A673 (cell line): ENCODE measurements around the gene CLNK. TPM values are rescaled to one million over a fixed set of nuclear protein-coding genes. Genes with fewer than 3 reads are reported as not detected.
"Not testable (repeated sequence)": the region's sequence is repeated elsewhere in the genome, so short reads cannot be mapped to it uniquely, and the experiment has no call there.

Source experiments
- BruUV-seq: library from RNA; stranded (reverse); fragments of 400-500 nt; replicated peaks from 2 replicates; lab custom pipeline; 2021; lab: Mats Ljungman, UMichigan
- CTCF ChIA-PET: fragments of 300-600 bp; sonication (Branson Sonifier 250); formaldehyde crosslinking; loops from one replicate; lab custom pipeline; 2022; ENCODE audit warnings: antibody characterized with exemption; lab: Charles Lee
- POLR2A ChIA-PET: fragments of 300-600 bp; sonication (Branson Sonifier 250); formaldehyde crosslinking; loops from one replicate; lab custom pipeline; 2022; ENCODE audit warnings: antibody characterized with exemption; ENCODE audit not compliant: low non-redundant PET; lab: Charles Lee
- DNase-seq: peaks from one replicate; pipeline ENCODE4 v3.0.0-alpha.2; 2015; ENCODE audit warnings: low spot score
- H3K27ac ChIP-seq: fragments of 200-600 bp; sonication (generic); 2 replicates; pipeline ENCODE4 v1.5.1; 2016; ENCODE audit warnings: mixed run types, low read depth, mild to moderate bottlenecking, mixed read lengths, antibody characterized with exemption, low read length; ENCODE audit not compliant: poor library complexity, severe bottlenecking
- H3K27me3 ChIP-seq: fragments of 200-600 bp; sonication (generic); replicated peaks from 2 replicates; pipeline ENCODE4 v1.6.1; 2017; ENCODE audit warnings: mixed run types, low read depth, mild to moderate bottlenecking, mixed read lengths, antibody characterized with exemption, low read length; ENCODE audit not compliant: insufficient read depth, poor library complexity
- H3K36me3 ChIP-seq: fragments of 200-600 bp; sonication (generic); 2 replicates; pipeline ENCODE4 v1.6.1; 2016; ENCODE audit warnings: mixed run types, mild to moderate bottlenecking, mixed read lengths, antibody characterized with exemption, low read length; ENCODE audit not compliant: insufficient read depth, poor library complexity, severe bottlenecking
- H3K4me1 ChIP-seq: fragments of 200-600 bp; sonication (generic); 2 replicates; pipeline ENCODE4 v1.6.1; 2017; ENCODE audit warnings: mixed run types, mild to moderate bottlenecking, mixed read lengths, antibody characterized with exemption, low read length; ENCODE audit not compliant: insufficient read depth, poor library complexity, severe bottlenecking
- H3K4me3 ChIP-seq: fragments of 200-600 bp; sonication (generic); 2 replicates; pipeline ENCODE4 v1.5.1; 2016; ENCODE audit warnings: low read depth, mixed run types, mild to moderate bottlenecking, mixed read lengths, low read length; ENCODE audit not compliant: poor library complexity, severe bottlenecking
- H3K9me3 ChIP-seq: fragments of 200-600 bp; sonication (generic); 2 replicates; pipeline ENCODE4 v1.6.1; 2016; ENCODE audit warnings: mixed run types, low read depth, mild to moderate bottlenecking, mixed read lengths, antibody characterized with exemption, low read length; ENCODE audit not compliant: poor library complexity, severe bottlenecking
- EZH2 ChIP-seq: fragments of 200-600 bp; sonication (generic); IDR thresholded peaks from 2 replicates; pipeline ENCODE4 v1.6.1; 2017; ENCODE audit warnings: borderline replicate concordance, low read depth, mild to moderate bottlenecking, mixed read lengths, antibody characterized with exemption, low read length; ENCODE audit not compliant: poor library complexity, severe bottlenecking
- intact Hi-C: fragments of 100-400 bp; cut with micrococcal nuclease; formaldehyde crosslinking; loops from one replicate; pipeline ENCODE4 v1.10.0; 2022; ENCODE audit not compliant: unreplicated experiment
- total RNA-seq: library from RNA; stranded (reverse); gene quantifications from 2 replicates; pipeline ENCODE4 v1.2.3, GENCODE V29; 2021
- TF ChIP-seq, protein P1 (sequence below): fragments of 300-800, 200-600 bp; sonication (generic); conservative IDR thresholded peaks from 2 replicates; pipeline ENCODE4 v1.5.1; 2017; ENCODE audit warnings: low read depth, mild to moderate bottlenecking, antibody characterized with exemption, low read length, moderate library complexity, mixed read lengths

Gene CLNK
- total RNA-seq, 1 experiment from 2014 or later = not detected

GRCh38 chr4:10577018-10577417, 107.5 kb downstream of the CLNK start:
- Histone ChIP-seq H3K27ac (no peak overlapping the region), H3K36me3 (no peaks in the 10 kb centered on the region), H3K4me3 (no peak overlapping the region), H3K9me3 (no peaks in the 10 kb centered on the region), H3K27me3 (no peaks in the 10 kb centered on the region), H3K4me1 (no peaks in the 10 kb centered on the region)
- no TSS peak for BruUV-seq
- DNase-seq = no peak
- ChIA-PET CTCF (no interaction called here), POLR2A (no interaction called here)
- intact Hi-C loops = no loop called here
- TF ChIP-seq, protein P1, sequence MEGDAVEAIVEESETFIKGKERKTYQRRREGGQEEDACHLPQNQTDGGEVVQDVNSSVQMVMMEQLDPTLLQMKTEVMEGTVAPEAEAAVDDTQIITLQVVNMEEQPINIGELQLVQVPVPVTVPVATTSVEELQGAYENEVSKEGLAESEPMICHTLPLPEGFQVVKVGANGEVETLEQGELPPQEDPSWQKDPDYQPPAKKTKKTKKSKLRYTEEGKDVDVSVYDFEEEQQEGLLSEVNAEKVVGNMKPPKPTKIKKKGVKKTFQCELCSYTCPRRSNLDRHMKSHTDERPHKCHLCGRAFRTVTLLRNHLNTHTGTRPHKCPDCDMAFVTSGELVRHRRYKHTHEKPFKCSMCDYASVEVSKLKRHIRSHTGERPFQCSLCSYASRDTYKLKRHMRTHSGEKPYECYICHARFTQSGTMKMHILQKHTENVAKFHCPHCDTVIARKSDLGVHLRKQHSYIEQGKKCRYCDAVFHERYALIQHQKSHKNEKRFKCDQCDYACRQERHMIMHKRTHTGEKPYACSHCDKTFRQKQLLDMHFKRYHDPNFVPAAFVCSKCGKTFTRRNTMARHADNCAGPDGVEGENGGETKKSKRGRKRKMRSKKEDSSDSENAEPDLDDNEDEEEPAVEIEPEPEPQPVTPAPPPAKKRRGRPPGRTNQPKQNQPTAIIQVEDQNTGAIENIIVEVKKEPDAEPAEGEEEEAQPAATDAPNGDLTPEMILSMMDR = no peak
- TF ChIP-seq EZH2 = no peak

DNA sequence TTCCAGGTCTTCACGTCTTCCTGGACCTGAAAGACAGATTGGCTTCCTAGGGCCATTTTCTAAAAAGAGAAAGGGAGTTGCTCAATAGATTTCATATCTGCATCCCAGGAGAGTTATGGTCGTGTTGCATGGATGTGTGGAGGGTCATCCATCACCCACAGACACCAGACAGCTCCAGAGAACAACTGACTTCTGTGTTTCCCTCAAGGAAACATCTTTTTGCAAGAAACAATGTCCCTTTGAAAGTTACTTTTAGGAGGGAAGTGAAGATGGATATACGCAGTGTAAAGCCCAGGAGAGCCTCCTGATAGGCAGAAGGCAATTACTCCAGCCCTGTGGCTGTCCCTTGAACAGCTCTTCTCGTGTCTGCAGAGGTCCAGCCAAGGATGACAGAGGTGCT, 108.3 kb downstream of the CLNK start:
- ChIA-PET CTCF (no interaction called here), POLR2A (no interaction called here)
- intact Hi-C loops = no loop called here
- Histone ChIP-seq H3K27ac (no peak overlapping the region), H3K4me3 (no peak overlapping the region), H3K27me3 (no peaks in the 10 kb centered on the region), H3K9me3 (no peaks in the 10 kb centered on the region), H3K36me3 (no peaks in the 10 kb centered on the region), H3K4me1 (no peaks in the 10 kb centered on the region)
- DNase-seq = no peak
- TF ChIP-seq, protein P1 = no peak
- TF ChIP-seq EZH2 = no peak
- BruUV-seq = no TSS peak

DNA sequence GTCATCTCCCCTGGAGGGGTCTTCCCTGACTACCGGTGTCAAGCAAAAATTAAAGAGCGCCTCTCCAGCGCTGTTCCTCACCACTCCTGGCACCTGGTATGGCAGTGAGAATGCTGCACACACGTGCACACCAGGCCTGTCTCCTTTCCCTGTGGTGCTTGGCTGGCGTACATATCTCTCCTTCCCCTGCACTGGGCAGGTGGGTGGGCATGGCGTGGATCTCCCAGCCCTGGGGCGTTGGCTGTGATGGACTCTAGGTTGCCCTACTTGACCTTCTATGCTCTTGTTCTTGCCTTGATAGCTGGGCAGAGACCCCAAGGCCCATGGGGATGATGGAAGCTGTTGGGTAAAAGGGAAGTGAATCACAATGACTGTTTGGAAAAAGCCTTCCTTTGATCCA, 109.2 kb downstream of the CLNK start:
- ChIA-PET CTCF (no interaction called here), POLR2A (no interaction called here)
- intact Hi-C loops = no loop called here

GRCh38 chr4:10574553-10574952, 110.0 kb downstream of the CLNK start:
- H3K27me3 ChIP-seq, CTCF ChIA-PET, POLR2A ChIA-PET, H3K27ac ChIP-seq, BruUV-seq, H3K4me1 ChIP-seq, H3K36me3 ChIP-seq, intact Hi-C loops, H3K4me3 ChIP-seq, H3K9me3 ChIP-seq, DNase-seq: not testable (repeated sequence)

More for the DNA sequence above, 109.2 kb downstream of the CLNK start:
- TF ChIP-seq, protein P1 = no peak
- TF ChIP-seq EZH2 = no peak
- H3K27me3 ChIP-seq = no peaks in the 10 kb centered on the region
- H3K36me3 ChIP-seq = no peaks in the 10 kb centered on the region
- no peaks in the 10 kb centered on the region for H3K4me1 ChIP-seq
- no TSS peak for BruUV-seq
- H3K4me3 ChIP-seq = no peak overlapping the region
- no peaks in the 10 kb centered on the region for H3K9me3 ChIP-seq
- H3K27ac ChIP-seq = no peak overlapping the region
- DNase-seq = no peak
